ENCODE results near the gene ZNF37A.
"Not testable (repeated sequence)": the region's sequence is repeated elsewhere in the genome, so short reads cannot be mapped to it uniquely, and the experiment has no call there.

The ZNF37A gene

DNA sequence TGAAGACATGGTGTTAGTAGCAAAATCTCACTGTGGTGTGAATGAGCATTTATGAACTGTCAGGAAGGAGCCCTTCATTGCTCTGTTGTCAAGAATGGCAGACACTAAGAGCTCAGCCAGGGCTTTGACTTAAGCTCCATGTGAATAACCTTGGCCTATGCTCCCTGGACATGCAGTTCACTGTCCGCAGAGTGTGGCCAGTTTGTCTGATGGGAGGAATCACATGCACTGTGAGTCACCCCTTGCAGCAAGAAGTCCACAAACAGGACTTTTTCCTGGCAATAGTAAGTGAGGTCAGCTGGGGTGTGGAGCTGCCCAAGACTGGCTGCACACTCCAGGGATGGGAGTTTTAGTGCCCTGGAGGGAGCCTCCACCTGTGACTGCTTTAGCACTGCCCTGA, 49.5 kb downstream of the ZNF37A start:
- intact Hi-C loops (cut with DNase I): no loop called here
- DNase-seq: peak in 1 of 42 donors; percentile 4

DNA sequence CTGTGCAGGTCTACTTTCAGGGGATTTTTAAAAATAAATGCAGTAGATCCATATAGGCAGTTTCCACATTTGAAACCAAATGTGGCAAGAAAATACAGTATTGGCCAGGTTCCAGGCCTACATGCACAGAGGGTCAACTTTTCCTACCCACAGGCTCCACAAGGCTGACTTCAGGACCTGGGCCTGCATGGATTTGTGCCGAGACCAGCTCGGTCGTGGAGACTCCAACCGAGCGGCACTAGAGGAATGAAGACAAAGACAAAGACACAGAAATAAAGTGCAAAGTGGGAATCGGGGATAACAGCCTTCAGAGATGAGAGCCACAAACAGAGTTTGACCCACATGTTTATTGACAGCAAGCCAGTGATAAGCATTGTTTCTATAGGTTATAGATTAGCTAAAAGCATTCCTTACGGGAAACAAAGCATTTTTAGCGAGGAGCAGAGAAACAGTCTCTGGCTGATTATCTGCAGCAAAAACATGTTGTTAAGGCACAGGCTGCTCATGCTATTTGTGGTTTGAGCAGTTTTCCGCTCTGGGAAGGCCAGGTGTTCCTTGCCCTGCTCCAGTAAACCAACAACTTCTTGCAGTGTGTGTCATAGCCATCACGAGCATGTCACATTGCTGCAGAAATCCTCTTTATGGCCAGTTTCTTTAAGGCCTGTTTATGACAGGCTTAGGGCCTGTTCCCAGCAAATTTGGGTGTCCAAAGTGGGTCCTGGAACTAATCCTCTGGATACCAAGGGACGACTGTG, 52.6 kb downstream of the ZNF37A start:
- DNase-seq: no peak
- intact Hi-C loops (cut with DNase I): no loop called here

DNA sequence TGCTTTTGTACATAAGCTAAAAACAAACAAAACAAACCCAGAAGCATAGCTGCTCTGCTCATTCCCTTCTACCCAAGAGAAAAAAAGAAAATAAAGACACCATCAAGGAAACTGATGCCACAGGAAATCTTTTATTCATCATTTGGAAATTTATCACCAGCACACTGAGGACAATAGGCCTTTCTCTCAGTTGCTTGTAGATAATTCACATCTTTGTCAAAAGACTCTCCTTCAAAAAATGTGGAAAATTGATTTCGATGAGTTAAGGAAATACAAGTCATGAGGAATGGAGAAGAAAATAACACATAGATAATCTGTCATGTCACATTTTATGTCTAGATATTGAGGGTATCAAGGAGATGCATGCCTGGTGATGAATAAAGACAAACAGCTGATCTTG, 53.5 kb downstream of the ZNF37A start:
- no peak for DNase-seq
- intact Hi-C loops (cut with DNase I): no loop called here

DNA sequence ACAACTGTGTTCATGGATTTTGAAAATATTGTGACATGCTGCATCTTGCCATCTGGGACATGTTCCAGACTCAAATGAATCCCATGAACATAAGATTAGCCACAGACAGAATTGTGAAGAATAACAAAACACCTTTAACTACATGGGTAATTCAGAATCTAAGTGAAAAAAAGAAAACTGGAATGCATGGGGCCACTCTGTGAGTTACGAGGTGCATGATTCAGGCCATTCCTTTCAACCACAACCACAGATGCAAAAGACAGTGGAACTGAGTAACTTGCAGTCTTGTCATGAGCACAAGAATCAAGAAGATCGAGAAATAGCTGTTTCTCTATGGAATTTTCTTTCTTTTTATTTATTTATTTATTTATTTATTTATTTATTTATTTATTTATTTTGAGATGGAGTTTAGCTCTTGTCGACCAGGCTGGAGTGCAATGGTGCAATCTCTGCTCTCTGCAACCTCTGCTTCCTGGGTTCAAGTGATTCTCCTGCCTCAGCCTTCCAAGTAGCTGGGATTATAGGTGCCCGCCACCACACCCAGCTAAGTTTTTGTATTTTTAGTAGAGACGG, 56.8 kb downstream of the ZNF37A start:
- intact Hi-C loops (cut with DNase I); DNase-seq: not testable (repeated sequence)

DNA sequence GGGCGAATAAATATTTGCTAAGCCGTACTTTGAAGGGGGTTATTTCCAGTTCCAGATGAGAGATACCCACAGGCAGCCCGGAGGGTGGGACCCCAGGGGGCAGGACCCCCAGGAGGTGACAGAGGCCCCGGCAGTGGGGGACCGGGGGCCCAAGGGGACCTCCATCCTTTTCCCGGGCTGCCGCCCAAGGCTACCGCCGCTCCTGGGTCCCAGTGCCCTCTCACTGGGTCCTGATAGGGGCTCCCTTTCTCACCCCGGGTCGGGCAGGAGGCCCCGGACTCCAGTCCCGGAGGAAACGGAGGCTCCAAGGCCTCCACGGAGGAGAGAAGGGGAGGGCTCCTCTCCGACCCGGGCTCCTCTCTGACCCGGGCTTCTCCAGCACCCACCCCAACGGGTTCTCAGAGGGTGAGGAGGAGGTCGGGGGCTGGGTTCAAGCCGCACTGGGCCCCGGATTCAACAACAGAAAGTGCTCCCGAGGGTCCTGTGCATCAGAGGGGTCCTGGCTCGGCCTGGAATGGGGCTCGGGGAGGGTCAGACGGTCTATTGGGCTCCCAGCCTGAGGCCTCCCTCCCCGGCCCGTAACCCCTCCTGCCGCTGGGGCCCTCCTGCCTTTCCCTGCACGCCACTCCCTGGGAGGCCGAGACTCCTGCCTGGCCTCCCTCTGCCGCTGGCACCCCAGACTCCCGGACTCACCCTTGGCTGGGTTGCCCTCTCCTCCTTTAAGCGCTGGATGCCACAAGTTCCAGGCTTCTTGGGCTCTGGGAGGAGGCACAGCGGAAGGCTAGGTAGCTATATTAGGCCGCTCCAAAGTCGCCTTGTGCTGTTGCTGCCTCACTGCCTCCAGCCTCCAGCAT, 62.5 kb downstream of the ZNF37A start:
- DNase-seq: no peak
- intact Hi-C loops (cut with DNase I): no loop called here

DNA sequence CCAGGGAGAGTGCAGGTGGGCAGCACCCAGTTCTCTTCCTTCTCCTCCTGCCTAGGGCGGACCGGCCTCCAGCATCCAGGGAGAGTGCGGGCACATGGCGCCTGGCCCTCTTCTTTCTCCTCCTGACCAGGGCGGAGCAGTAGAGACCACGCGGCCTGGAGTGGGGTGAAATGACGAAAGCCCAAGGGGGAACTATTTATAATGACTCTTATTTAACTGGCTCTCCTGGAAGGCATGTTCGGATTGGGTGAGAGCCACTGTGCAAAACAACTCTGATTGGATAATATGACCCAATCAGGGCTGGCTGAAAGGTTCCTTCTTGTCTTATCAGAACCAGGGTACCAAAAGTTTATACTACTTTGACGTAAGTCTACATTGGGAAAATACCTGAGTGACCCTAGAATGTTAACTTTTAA, 63.1 kb downstream of the ZNF37A start:
- DNase-seq: no peak
- intact Hi-C loops (cut with DNase I): no loop called here

DNA sequence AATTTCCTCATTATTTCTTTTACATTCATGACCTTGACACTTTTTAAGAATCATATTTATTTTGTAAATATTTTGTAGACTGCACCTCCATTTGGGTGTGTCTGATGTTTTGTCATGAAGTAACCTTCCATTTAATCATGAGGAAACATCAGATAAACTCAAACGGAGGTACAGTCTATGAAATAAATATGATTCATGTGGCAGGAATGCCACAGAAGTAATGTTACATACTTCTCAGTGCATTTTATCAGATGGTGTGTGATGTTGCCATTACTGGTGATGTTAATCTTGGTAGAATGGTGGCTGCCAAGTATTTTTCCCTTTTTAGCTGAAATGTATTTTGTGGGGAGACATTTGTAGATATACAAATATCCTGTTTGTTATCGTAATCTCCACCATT, 64.9 kb downstream of the ZNF37A start:
- no peak for DNase-seq
- intact Hi-C loops (cut with DNase I): no loop called here

DNA sequence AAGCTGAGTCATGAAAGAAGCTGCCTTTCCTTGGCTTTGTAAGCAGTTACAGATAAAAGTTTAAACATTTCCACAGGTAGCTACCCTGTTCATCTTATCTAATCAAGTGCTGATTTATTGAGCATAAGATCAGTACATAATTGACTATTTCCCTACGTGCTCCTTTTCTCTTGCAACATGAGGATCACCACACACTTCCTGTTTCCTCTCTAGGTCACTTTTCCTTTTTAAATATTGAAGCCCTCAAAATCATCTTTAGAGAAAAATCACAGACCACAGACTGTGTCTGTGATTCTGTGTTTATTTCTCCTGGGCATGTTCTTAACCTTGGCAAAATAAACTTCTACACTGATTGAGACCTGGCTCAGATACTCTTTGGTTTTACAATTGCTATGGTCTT, 69.5 kb downstream of the ZNF37A start:
- no peak for DNase-seq
- intact Hi-C loops (cut with DNase I): no loop called here

DNA sequence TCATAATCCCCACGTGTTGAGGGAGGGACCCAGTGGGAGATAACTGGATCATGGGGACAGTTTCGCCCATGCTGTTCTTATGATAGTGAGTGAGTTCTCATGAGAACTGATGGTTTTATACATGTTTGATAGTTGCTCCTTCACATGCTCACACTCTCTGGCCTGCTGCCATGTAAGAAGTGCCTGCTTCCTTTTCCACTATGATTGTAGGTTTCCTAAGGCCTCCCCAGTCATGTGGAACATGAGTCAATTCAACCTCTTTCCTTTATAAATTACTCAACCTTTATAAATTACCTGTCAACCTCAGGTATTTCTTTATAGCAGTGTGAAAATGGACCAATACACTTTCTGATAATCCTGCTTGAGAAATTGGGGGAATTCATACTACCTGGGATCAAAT, 80.2 kb downstream of the ZNF37A start:
- intact Hi-C loops (cut with DNase I): no loop called here
- DNase-seq: no peak

DNA sequence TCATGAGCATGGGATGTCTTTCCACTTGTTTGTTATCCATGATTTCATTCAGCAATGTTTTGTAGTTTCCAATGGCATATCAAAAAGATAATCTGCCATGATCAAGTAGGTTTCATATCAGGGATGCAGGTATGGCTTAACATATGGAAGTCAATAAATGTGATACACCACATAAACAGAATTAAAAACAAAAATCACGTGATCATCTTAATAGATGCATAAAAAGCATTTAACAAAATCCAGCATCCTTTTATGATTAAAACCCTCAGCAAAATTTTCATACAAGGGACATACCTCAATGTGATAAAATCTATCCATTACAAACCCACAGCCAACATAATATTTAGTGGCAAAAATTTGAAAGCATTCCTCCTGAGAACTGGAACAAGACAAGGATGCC, 90.3 kb downstream of the ZNF37A start:
- intact Hi-C loops (cut with DNase I): no loop called here
- no peak for DNase-seq

Measured in head of caudate nucleus (tissue), 42 donors.